ENCODE data around the gene ZNF362. TPM values are rescaled to one million over a fixed set of nuclear protein-coding genes. Genes with fewer than 3 reads are reported as not detected.

The ZNF362 gene
- total and polyA plus RNA-seq, 2 experiments from 2014 or later = 11.0 to 12.9 TPM

GRCh38 chr1:33346927-33347649 is 90.8 kb downstream of the ZNF362 start:
- H3K4me2 ChIP-seq = no peak overlapping the region
- H3K79me2 ChIP-seq (replicated peaks; ENCODE audit: insufficient read depth) = no peaks in the 10 kb centered on the region
- peaks cover 34% of the 10 kb centered on the region for H3K4me1 ChIP-seq (ENCODE audit: insufficient read depth)
- no peaks in the 10 kb centered on the region; the same call in 2 of the 3 replicates for H3K36me3 Mint-ChIP-seq (ENCODE audit: low read depth)
- no peak overlapping the region; the same call in 2 of the 3 replicates for H3K4me3 Mint-ChIP-seq
- peaks cover 65% of the 10 kb centered on the region for H3K27me3 Mint-ChIP-seq (ENCODE audit: insufficient read depth, low read depth, poor library complexity)
- no peak for ATAC-seq
- no peaks in the 10 kb centered on the region for H3K9me3 Mint-ChIP-seq
- peaks cover 17% of the 10 kb centered on the region for H3F3A ChIP-seq (replicated peaks; ENCODE audit: low read depth)
- no peak overlapping the region for H3K27ac ChIP-seq (ENCODE audit: low read depth)
- no peaks in the 10 kb centered on the region for H3K36me3 ChIP-seq (ENCODE audit: insufficient read depth)
- TF ChIP-seq STAT1 (IDR thresholded peaks at IDR 0.05; ENCODE audit: unreplicated experiment) (no peak), EZH2 (IDR thresholded peaks at IDR 0.05; ENCODE audit: low read depth, unreplicated experiment) (no peak), NANOG (IDR thresholded peaks at IDR 0.05; ENCODE audit: borderline replicate concordance) (no peak), ZNF114 (CRISPR knock-in tag; IDR thresholded peaks at IDR 0.05) (no peak), CREB1 (CRISPR knock-in tag; IDR thresholded peaks at IDR 0.05; ENCODE audit: low read depth) (no peak), POLR2AphosphoS5 (IDR thresholded peaks at IDR 0.05; ENCODE audit: low read depth) (no peak), JUNB (IDR thresholded peaks at IDR 0.05; ENCODE audit: unreplicated experiment) (no peak), EZH2phosphoT487 (IDR thresholded peaks at IDR 0.05; ENCODE audit: unreplicated experiment) (no peak), REST (IDR thresholded peaks at IDR 0.05; ENCODE audit: unreplicated experiment) (no peak), ZNF331 (CRISPR knock-in tag; IDR thresholded peaks at IDR 0.05; ENCODE audit: low read depth) (no peak), ETS1 (IDR thresholded peaks at IDR 0.05) (no peak)
- TF ChIP-seq, protein P1, sequence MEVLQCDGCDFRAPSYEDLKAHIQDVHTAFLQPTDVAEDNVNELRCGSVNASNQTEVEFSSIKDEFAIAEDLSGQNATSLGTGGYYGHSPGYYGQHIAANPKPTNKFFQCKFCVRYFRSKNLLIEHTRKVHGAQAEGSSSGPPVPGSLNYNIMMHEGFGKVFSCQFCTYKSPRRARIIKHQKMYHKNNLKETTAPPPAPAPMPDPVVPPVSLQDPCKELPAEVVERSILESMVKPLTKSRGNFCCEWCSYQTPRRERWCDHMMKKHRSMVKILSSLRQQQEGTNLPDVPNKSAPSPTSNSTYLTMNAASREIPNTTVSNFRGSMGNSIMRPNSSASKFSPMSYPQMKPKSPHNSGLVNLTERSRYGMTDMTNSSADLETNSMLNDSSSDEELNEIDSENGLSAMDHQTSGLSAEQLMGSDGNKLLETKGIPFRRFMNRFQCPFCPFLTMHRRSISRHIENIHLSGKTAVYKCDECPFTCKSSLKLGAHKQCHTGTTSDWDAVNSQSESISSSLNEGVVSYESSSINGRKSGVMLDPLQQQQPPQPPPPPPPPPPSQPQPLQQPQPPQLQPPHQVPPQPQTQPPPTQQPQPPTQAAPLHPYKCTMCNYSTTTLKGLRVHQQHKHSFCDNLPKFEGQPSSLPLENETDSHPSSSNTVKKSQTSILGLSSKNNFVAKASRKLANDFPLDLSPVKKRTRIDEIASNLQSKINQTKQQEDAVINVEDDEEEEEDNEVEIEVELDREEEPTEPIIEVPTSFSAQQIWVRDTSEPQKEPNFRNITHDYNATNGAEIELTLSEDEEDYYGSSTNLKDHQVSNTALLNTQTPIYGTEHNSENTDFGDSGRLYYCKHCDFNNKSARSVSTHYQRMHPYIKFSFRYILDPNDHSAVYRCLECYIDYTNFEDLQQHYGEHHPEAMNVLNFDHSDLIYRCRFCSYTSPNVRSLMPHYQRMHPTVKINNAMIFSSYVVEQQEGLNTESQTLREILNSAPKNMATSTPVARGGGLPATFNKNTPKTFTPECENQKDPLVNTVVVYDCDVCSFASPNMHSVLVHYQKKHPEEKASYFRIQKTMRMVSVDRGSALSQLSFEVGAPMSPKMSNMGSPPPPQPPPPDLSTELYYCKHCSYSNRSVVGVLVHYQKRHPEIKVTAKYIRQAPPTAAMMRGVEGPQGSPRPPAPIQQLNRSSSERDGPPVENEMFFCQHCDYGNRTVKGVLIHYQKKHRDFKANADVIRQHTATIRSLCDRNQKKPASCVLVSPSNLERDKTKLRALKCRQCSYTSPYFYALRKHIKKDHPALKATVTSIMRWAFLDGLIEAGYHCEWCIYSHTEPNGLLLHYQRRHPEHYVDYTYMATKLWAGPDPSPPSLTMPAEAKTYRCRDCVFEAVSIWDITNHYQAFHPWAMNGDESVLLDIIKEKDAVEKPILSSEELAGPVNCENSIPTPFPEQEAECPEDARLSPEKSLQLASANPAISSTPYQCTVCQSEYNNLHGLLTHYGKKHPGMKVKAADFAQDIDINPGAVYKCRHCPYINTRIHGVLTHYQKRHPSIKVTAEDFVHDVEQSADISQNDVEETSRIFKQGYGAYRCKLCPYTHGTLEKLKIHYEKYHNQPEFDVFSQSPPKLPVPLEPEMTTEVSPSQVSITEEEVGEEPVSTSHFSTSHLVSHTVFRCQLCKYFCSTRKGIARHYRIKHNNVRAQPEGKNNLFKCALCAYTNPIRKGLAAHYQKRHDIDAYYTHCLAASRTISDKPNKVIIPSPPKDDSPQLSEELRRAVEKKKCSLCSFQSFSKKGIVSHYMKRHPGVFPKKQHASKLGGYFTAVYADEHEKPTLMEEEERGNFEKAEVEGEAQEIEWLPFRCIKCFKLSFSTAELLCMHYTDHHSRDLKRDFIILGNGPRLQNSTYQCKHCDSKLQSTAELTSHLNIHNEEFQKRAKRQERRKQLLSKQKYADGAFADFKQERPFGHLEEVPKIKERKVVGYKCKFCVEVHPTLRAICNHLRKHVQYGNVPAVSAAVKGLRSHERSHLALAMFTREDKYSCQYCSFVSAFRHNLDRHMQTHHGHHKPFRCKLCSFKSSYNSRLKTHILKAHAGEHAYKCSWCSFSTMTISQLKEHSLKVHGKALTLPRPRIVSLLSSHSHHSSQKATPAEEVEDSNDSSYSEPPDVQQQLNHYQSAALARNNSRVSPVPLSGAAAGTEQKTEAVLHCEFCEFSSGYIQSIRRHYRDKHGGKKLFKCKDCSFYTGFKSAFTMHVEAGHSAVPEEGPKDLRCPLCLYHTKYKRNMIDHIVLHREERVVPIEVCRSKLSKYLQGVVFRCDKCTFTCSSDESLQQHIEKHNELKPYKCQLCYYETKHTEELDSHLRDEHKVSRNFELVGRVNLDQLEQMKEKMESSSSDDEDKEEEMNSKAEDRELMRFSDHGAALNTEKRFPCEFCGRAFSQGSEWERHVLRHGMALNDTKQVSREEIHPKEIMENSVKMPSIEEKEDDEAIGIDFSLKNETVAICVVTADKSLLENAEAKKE (CRISPR knock-in tag; IDR thresholded peaks at IDR 0.05) = no peak
- TF ChIP-seq, protein P2, sequence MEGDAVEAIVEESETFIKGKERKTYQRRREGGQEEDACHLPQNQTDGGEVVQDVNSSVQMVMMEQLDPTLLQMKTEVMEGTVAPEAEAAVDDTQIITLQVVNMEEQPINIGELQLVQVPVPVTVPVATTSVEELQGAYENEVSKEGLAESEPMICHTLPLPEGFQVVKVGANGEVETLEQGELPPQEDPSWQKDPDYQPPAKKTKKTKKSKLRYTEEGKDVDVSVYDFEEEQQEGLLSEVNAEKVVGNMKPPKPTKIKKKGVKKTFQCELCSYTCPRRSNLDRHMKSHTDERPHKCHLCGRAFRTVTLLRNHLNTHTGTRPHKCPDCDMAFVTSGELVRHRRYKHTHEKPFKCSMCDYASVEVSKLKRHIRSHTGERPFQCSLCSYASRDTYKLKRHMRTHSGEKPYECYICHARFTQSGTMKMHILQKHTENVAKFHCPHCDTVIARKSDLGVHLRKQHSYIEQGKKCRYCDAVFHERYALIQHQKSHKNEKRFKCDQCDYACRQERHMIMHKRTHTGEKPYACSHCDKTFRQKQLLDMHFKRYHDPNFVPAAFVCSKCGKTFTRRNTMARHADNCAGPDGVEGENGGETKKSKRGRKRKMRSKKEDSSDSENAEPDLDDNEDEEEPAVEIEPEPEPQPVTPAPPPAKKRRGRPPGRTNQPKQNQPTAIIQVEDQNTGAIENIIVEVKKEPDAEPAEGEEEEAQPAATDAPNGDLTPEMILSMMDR (conservative IDR thresholded peaks at IDR 0.05; ENCODE audit: low read depth in 2 of 2) = no peak
- H3K27me3 ChIP-seq (ENCODE audit: insufficient read depth) = peaks cover 93% of the 10 kb centered on the region
- peaks cover 32% of the 10 kb centered on the region for H4K20me1 ChIP-seq (replicated peaks; ENCODE audit: insufficient read depth)
- no peak for DNase-seq (ENCODE audit: low spot score)
- no peak overlapping the region for H3K4me3 ChIP-seq
- peaks cover 52% of the 10 kb centered on the region for H3K4me1 Mint-ChIP-seq
- no peaks in the 10 kb centered on the region for H3K9me2 ChIP-seq (ENCODE audit: insufficient read depth)
- H3K27ac Mint-ChIP-seq = no peak overlapping the region
- H2AFZ ChIP-seq = no peak overlapping the region
